Measurements from ENCODE around the gene MALT1. TPM values are rescaled to one million over a fixed set of nuclear protein-coding genes. Genes with fewer than 3 reads are reported as not detected.

MALT1 gene, protein sequence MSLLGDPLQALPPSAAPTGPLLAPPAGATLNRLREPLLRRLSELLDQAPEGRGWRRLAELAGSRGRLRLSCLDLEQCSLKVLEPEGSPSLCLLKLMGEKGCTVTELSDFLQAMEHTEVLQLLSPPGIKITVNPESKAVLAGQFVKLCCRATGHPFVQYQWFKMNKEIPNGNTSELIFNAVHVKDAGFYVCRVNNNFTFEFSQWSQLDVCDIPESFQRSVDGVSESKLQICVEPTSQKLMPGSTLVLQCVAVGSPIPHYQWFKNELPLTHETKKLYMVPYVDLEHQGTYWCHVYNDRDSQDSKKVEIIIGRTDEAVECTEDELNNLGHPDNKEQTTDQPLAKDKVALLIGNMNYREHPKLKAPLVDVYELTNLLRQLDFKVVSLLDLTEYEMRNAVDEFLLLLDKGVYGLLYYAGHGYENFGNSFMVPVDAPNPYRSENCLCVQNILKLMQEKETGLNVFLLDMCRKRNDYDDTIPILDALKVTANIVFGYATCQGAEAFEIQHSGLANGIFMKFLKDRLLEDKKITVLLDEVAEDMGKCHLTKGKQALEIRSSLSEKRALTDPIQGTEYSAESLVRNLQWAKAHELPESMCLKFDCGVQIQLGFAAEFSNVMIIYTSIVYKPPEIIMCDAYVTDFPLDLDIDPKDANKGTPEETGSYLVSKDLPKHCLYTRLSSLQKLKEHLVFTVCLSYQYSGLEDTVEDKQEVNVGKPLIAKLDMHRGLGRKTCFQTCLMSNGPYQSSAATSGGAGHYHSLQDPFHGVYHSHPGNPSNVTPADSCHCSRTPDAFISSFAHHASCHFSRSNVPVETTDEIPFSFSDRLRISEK
- total RNA-seq, result 10 to 100 TPM; 26.7 to 33.5 (median 26.9) TPM

DNA sequence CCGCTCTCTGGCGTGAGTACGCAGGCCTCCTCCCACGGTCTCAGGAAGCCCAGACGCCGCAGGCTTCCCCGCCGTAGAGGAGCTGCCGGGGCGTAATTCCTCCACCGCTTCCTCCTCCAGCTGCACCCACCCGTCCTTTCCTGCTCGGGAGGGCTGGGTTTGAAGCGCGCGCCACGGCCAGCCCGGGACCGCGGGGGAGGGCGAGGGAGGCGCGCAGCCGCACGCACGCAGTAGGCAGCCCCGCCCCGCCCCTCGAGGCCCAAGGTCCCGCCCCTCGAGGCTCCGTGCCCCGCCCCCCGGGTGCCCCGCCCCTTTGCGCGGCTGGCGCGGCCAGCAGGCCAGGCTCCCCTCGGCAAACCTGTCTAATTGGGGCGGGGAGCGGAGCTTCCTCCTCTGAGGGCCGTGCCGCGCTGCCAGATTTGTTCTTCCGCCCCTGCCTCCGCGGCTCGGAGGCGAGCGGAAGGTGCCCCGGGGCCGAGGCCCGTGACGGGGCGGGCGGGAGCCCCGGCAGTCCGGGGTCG, at the start of gene MALT1:
TSS of gene MALT1 (plus strand) at position 355 of the 521 bp plus-strand sequence. CDS start 179 bp downstream, outside the sequence.
- H3K9me3 ChIP-seq, result no peaks in the 10 kb centered on the region
- intact Hi-C loops (cut with DNase I; ENCODE audit: low total_unique reads), result no loop called here
- peak within 1 kb of the TSS; percentile 72 to 94 (median 82) for H3K4me3 ChIP-seq
- no peaks in the 10 kb centered on the region for H3K27me3 ChIP-seq
- TF ChIP-seq, protein P1, sequence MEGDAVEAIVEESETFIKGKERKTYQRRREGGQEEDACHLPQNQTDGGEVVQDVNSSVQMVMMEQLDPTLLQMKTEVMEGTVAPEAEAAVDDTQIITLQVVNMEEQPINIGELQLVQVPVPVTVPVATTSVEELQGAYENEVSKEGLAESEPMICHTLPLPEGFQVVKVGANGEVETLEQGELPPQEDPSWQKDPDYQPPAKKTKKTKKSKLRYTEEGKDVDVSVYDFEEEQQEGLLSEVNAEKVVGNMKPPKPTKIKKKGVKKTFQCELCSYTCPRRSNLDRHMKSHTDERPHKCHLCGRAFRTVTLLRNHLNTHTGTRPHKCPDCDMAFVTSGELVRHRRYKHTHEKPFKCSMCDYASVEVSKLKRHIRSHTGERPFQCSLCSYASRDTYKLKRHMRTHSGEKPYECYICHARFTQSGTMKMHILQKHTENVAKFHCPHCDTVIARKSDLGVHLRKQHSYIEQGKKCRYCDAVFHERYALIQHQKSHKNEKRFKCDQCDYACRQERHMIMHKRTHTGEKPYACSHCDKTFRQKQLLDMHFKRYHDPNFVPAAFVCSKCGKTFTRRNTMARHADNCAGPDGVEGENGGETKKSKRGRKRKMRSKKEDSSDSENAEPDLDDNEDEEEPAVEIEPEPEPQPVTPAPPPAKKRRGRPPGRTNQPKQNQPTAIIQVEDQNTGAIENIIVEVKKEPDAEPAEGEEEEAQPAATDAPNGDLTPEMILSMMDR (IDR thresholded peaks at IDR 0.05), result no peak
- TF ChIP-seq POLR2A (IDR thresholded peaks at IDR 0.05) (peak; percentile 39), POLR2AphosphoS5 (IDR thresholded peaks at IDR 0.05) (peak; percentile 18 to 86 (median 54))
- H3K4me1 ChIP-seq, result peaks cover 0 to 5% of the 10 kb centered on the region in 2 donors
- peak within 1 kb of the TSS; percentile 97 for H3K27ac ChIP-seq
- peak; percentile 88 to 90 for DNase-seq (ENCODE audit: low spot score in 2 of 2)
- no peaks in the 10 kb centered on the region for H3K36me3 ChIP-seq

DNA sequence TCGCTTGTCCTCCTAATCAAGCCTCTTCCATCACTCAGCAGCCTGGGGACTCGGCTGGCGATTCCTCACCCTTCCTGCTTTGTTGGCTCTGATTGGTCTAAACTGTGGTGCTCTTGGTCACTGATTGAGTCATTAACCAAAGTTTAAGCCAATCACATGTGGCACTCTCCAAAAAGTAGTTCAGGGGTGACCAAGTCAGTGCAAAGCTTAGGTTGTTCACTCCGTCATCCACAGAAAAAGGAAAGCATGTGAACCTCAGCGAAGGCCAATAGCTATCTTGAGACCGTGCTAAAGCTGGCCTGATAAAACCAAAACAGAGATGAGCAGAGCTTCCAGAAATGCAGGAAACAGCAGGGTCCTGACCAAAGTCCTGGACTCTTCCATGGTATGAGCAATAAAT, 47.3 kb upstream of the MALT1 start:
- Histone ChIP-seq H3K4me3 (no peak overlapping the region), H3K9me3 (no peaks in the 10 kb centered on the region), H3K27me3 (no peaks in the 10 kb centered on the region), H3K4me1 (no peaks in the 10 kb centered on the region), H3K36me3 (no peaks in the 10 kb centered on the region), H3K27ac (no peak overlapping the region)
- intact Hi-C loops (cut with DNase I; ENCODE audit: low total_unique reads), result no loop called here
- DNase-seq (ENCODE audit: low spot score in 2 of 2), result no peak
- no peak for TF ChIP-seq POLR2A (IDR thresholded peaks at IDR 0.05)
- TF ChIP-seq, protein P1 (IDR thresholded peaks at IDR 0.05), result no peak
- no peak for TF ChIP-seq POLR2AphosphoS5 (IDR thresholded peaks at IDR 0.05)

DNA sequence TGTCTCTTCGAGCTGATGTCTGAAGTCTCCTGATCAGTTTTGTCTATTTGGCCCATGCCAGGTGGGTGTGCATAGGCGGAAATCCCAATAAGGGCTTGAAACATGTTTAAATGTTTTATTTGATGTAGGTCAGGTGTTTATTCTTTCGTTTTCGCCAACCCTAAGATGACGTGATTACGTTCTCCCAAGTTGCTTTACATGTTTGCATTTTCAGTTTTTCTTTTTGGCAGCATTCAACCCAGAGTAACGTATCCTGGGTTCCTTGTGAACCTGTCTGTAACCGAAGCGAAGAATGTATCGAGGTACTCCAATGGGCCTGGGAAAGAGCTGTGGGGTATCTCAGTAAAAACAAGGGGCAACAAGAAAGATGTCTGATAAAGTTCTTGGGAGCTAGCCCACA, 45.4 kb upstream of the MALT1 start:
- no peak for TF ChIP-seq POLR2AphosphoS5 (IDR thresholded peaks at IDR 0.05)
- TF ChIP-seq, protein P1 (IDR thresholded peaks at IDR 0.05), result no peak
- no peak for TF ChIP-seq POLR2A (IDR thresholded peaks at IDR 0.05)
- Histone ChIP-seq H3K27me3 (no peaks in the 10 kb centered on the region), H3K4me3 (no peak overlapping the region), H3K9me3 (no peaks in the 10 kb centered on the region), H3K27ac (no peak overlapping the region), H3K36me3 (no peaks in the 10 kb centered on the region), H3K4me1 (no peaks in the 10 kb centered on the region)
- intact Hi-C loops (cut with DNase I; ENCODE audit: low total_unique reads), result no loop called here
- DNase-seq (ENCODE audit: low spot score in 2 of 2), result no peak

DNA sequence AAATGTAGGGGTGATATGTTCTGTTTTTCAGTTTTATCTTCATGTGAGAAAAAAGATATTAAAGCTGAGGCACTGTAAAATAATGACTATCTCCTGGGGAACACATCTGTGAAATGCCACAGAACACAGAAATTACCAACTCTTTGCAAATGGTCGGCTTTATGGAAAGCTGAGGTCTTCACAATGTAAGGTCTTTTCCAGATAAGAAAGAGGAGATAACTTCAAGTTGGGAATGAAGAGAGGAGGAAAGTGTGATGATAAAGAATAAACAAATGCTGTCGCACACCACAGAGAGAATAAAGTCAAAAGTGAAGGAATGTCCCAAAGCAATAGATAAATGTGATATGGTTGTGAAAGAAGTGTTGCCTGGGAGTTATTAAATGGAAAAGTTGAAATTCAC, 41.2 kb upstream of the MALT1 start:
- intact Hi-C loops (cut with DNase I; ENCODE audit: low total_unique reads), result no loop called here
- Histone ChIP-seq H3K9me3 (no peaks in the 10 kb centered on the region), H3K27me3 (no peaks in the 10 kb centered on the region), H3K4me1 (no peaks in the 10 kb centered on the region), H3K27ac (no peak overlapping the region), H3K36me3 (no peaks in the 10 kb centered on the region), H3K4me3 (no peak overlapping the region)
- no peak for DNase-seq (ENCODE audit: low spot score in 2 of 2)
- TF ChIP-seq POLR2AphosphoS5 (IDR thresholded peaks at IDR 0.05) (no peak), POLR2A (IDR thresholded peaks at IDR 0.05) (no peak)
- TF ChIP-seq, protein P1 (IDR thresholded peaks at IDR 0.05), result no peak
